NOMO-1 treated with dmso at 0.1 percent for 144 hours (cell line): ENCODE data around the gene SSB.
A peak's percentile ranks its signal among the peaks of the same experiment; 100 is the strongest.
"Not testable (repeated sequence)": the region's sequence is repeated elsewhere in the genome, so short reads cannot be mapped to it uniquely, and the experiment has no call there.

Source experiments
- DNase-seq: peaks from one replicate; lab custom pipeline; 2025; ENCODE audit not compliant: unreplicated experiment; lab: John Stamatoyannopoulos, UW

The SSB gene

GRCh38 chr2:169798718-169799592, at the start of gene SSB:
Gene SSB, plus strand, starts transcription at chr2:169798871. Its CDS starts 2,090 bp downstream, at chr2:169800961.
- peak; percentile 89 for DNase-seq

- no peak for DNase-seq
Measured at GRCh38 chr2:169752752-169753151, 45.9 kb upstream of the SSB start.

GRCh38 chr2:169755083-169755870, 43.4 kb upstream of the SSB start:
- no peak for DNase-seq

GRCh38 chr2:169756342-169756741, 42.3 kb upstream of the SSB start:
- DNase-seq = no peak

- no peak for DNase-seq
Measured at GRCh38 chr2:169757356-169757755, 41.3 kb upstream of the SSB start.

GRCh38 chr2:169757778-169758177, 40.9 kb upstream of the SSB start:
- no peak for DNase-seq

GRCh38 chr2:169759987-169760386, 38.7 kb upstream of the SSB start:
- no peak for DNase-seq

GRCh38 chr2:169760798-169761197, 37.9 kb upstream of the SSB start:
- DNase-seq = not testable (repeated sequence)

- no peak for DNase-seq
Measured at GRCh38 chr2:169761251-169761969, 37.3 kb upstream of the SSB start.

GRCh38 chr2:169761970-169762292, 36.7 kb upstream of the SSB start:
- no peak for DNase-seq

GRCh38 chr2:169765523-169765922, 33.1 kb upstream of the SSB start:
- no peak for DNase-seq

GRCh38 chr2:169767243-169767888, 31.3 kb upstream of the SSB start:
- no peak for DNase-seq

- no peak for DNase-seq
Measured at GRCh38 chr2:169768262-169768995, 30.2 kb upstream of the SSB start.

- peak; percentile 21 for DNase-seq
Measured at GRCh38 chr2:169771021-169771420, 27.6 kb upstream of the SSB start.

GRCh38 chr2:169771612-169772011, 27.1 kb upstream of the SSB start:
- no peak for DNase-seq

GRCh38 chr2:169772651-169773050, 26.0 kb upstream of the SSB start:
- no peak for DNase-seq

GRCh38 chr2:169775354-169775753, 23.3 kb upstream of the SSB start:
- no peak for DNase-seq

GRCh38 chr2:169775765-169776164, 22.9 kb upstream of the SSB start:
- DNase-seq = no peak

- no peak for DNase-seq
Measured at GRCh38 chr2:169776252-169776761, 22.4 kb upstream of the SSB start.

GRCh38 chr2:169778446-169778845, 20.2 kb upstream of the SSB start:
- no peak for DNase-seq
